Mucosa of rectum (tissue), 2 donors: ENCODE results near the gene ELOF1.
"Not testable (repeated sequence)": the region's sequence is repeated elsewhere in the genome, so short reads cannot be mapped to it uniquely, and the experiment has no call there.

ENCODE experiments used
- H3K27ac ChIP-seq, 2 donors: one replicate each; pipeline ENCODE4 v1.7.0; 2013; ENCODE audit warnings: inconsistent platforms in 2 of 2, low read depth in 2 of 2, low read length in 2 of 2
- H3K27me3 ChIP-seq, 2 donors: one replicate each; pipeline ENCODE4 v1.7.0; 2013; ENCODE audit warnings: low read length in 2 of 2; ENCODE audit not compliant: control insufficient read depth in 2 of 2, insufficient read depth in 2 of 2
- H3K36me3 ChIP-seq, 2 donors: one replicate each; pipeline ENCODE4 v1.7.0; 2013; ENCODE audit warnings: low read length in 2 of 2; ENCODE audit not compliant: control insufficient read depth in 2 of 2, insufficient read depth in 2 of 2
- H3K4me1 ChIP-seq, 2 donors: one replicate each; pipeline ENCODE4 v1.7.0; 2013; ENCODE audit warnings: low read length in 2 of 2, mild to moderate bottlenecking in 1 of 2; ENCODE audit not compliant: control insufficient read depth in 2 of 2, insufficient read depth in 2 of 2
- H3K4me3 ChIP-seq, 2 donors: one replicate each; pipeline ENCODE4 v1.7.0; 2013; ENCODE audit warnings: low read length in 2 of 2
- H3K9ac ChIP-seq, 2 donors: one replicate each; pipeline ENCODE4 v1.7.0; 2013; ENCODE audit warnings: low read length in 2 of 2, low read depth in 1 of 2, mild to moderate bottlenecking in 1 of 2
- H3K9me3 ChIP-seq, 2 donors: one replicate each; pipeline ENCODE4 v1.7.0; 2013; ENCODE audit warnings: low read length in 2 of 2; ENCODE audit not compliant: control insufficient read depth in 2 of 2
- donor health status: healthy.
- donor health status: Normal muscosa, but diverticular disease.

ELOF1 gene

DNA sequence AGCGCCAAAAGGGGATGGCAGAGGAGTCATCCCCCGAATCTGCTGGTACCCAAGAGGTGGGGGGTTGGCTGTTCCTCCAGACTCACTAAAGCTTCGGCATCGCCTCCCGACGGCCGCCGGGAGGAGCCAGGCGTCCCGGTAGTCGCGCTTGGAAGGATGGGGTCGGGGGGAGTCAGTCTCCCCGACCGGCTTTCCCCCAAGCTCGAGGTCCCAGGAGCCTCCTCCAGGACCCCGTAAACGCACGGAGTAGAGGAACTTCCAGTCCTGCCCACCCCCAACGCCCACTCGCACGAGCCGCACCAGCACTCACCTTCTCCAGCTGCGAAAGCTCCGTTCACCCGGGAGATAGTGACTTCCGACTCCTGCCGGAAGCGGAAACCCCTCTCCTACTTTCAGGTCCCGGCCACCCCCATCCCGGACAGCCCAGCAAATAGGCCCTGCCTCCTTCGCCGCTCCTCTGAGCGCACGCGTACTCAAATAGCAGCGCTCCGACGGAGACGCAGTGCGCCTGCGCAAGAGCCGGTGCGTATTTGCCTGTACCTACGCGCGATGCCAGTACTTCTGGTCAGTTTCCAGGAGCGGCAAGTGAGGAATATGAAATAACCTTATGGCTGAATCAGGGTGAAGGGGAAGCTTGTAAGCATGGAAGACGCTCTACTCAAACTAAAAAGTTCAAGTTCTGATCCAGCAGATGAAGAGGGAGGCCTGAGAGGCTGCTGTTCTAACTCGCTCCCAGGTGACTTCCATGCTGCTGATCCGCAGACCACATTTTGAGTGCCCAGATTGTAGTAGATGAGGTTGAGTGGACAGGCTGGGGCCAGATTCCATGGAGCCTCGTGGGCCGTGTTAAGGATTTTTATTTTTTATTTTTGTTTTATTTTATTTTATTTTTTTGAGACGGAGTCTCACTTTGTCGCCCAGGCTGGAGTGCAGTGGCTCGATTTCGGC lies at the start of gene ELOF1:
Gene ELOF1 (minus strand): TSS at position 350 of the 948 bp plus-strand sequence. CDS start 4,883 bp downstream, outside the sequence.
- peak within 1 kb of the TSS; percentile 66 to 74 for H3K27ac ChIP-seq
- H3K27me3 ChIP-seq: no peaks in the 10 kb centered on the region

DNA sequence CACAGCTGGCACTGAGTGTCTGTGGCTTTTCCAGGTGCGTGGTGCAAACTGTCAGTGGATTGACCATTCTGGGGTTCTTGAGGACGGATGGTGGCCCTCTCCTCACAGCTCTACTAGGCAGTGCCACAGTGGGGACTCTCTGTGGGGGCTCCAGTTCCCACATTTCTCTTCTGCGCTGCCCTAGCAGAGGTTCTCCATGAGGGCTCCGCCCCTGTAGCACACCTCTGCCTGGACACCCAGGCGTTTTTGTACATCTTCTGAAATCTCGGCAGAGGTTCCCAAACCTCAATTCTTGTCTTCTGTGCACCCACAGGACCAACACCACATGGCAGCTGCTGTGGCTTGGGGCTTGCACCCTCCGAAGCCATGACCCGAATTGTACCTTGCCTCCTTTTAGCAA lies 47.5 kb upstream of the ELOF1 start:
- Histone ChIP-seq H3K4me3 (no peak overlapping the region), H3K9ac (no peak overlapping the region), H3K27me3 (no peaks in the 10 kb centered on the region), H3K9me3 (no peaks in the 10 kb centered on the region), H3K36me3 (peaks cover 0 to 8% of the 10 kb centered on the region in 2 donors), H3K4me1 (no peaks in the 10 kb centered on the region), H3K27ac (no peak overlapping the region)

More for the DNA sequence above, at the start of gene ELOF1:
- Histone ChIP-seq H3K9ac (peak within 1 kb of the TSS; percentile 60 to 76), H3K4me3 (peak within 1 kb of the TSS; percentile 92 to 97), H3K4me1 (peaks cover 8 to 16% of the 10 kb centered on the region in 2 donors), H3K36me3 (peaks cover 3 to 15% of the 10 kb centered on the region in 2 donors), H3K9me3 (no peaks in the 10 kb centered on the region)

GRCh38 chr19:11599704-11600103 lies 40.7 kb upstream of the ELOF1 start:
- not testable (repeated sequence) for H3K4me3 ChIP-seq, H3K9me3 ChIP-seq, H3K36me3 ChIP-seq, H3K27ac ChIP-seq, H3K27me3 ChIP-seq, H3K4me1 ChIP-seq, H3K9ac ChIP-seq

GRCh38 chr19:11598746-11599145 lies 39.7 kb upstream of the ELOF1 start:
- Histone ChIP-seq H3K4me1 (peaks cover 0 to 7% of the 10 kb centered on the region in 2 donors), H3K27me3 (no peaks in the 10 kb centered on the region), H3K9ac (no peak overlapping the region), H3K27ac (no peak overlapping the region), H3K36me3 (no peaks in the 10 kb centered on the region), H3K4me3 (no peak overlapping the region), H3K9me3 (no peaks in the 10 kb centered on the region)

GRCh38 chr19:11598103-11598483 lies 39.1 kb upstream of the ELOF1 start:
- H3K36me3 ChIP-seq: no peaks in the 10 kb centered on the region
- peak overlapping the region in 1 of 2 donors; percentile 94 for H3K27ac ChIP-seq
- no peaks in the 10 kb centered on the region for H3K9me3 ChIP-seq
- peak overlapping the region; percentile 95 to 96 for H3K9ac ChIP-seq
- peak overlapping the region; percentile 86 to 92 for H3K4me3 ChIP-seq
- no peaks in the 10 kb centered on the region for H3K27me3 ChIP-seq
- peaks cover 0 to 7% of the 10 kb centered on the region in 2 donors for H3K4me1 ChIP-seq

DNA sequence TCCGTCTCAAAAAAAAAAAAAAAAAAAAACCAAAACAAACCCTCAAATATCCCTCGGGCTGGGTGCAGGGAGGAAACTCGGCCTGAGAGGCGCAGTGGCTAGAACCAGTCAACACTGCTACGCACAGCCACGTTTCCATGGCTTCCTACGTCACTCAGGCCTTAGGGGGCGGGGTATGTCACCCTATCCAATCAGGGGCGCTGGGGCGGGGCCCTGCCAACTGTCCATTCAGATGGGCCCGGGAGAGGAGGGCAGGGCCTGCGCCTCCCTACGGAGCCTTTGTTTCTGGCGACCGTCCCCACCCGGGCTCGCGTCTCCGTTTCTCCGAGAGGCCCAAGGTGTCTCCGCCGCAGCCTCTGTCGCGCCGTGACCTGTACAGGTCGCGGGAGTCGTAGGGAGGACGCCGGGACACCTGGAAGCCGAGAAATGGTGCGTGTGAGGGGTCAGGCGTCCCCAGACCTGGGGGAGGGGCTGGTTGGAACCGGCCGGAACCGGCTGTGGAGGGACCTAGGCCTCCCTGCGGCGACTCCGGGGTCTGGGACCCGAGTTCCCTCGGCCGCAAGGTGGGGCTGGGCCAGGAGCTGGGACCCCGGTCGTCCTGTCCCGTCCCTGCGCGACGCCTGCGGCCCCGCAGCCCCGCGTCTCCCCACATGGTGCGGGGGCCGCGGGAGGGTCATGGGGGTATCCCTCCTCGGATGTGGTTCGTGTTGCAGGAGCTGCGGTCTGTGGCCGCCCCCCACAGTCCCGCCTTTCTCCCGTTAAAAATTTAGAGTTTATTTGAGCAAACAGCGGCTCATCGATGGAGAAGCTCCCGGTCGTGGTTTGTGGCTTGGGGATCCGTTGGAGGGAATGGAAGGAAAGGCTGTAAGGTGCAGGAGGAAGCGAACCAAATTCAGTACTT lies 38.4 kb upstream of the ELOF1 start, which contains the start of gene ZNF627:
Gene ZNF627 (plus strand): TSS at position 282 of the 901 bp plus-strand sequence. CDS start 145 bp downstream, at position 427.
- Histone ChIP-seq H3K36me3 (no peaks in the 10 kb centered on the region), H3K4me1 (peaks cover 0 to 7% of the 10 kb centered on the region in 2 donors), H3K9ac (peak within 1 kb of the TSS; percentile 95 to 96), H3K9me3 (no peaks in the 10 kb centered on the region), H3K27me3 (no peaks in the 10 kb centered on the region), H3K27ac (peak within 1 kb of the TSS; percentile 93 to 94), H3K4me3 (peak within 1 kb of the TSS; percentile 86 to 92)

GRCh38 chr19:11596156-11596555 lies 37.1 kb upstream of the ELOF1 start:
- Histone ChIP-seq H3K36me3 (no peaks in the 10 kb centered on the region), H3K4me3 (no peak overlapping the region), H3K4me1 (peaks cover 0 to 7% of the 10 kb centered on the region in 2 donors), H3K27ac (no peak overlapping the region), H3K27me3 (no peaks in the 10 kb centered on the region), H3K9me3 (no peaks in the 10 kb centered on the region), H3K9ac (no peak overlapping the region)

- H3K4me3 ChIP-seq: no peak overlapping the region
- H3K9ac ChIP-seq: no peak overlapping the region
- no peak overlapping the region for H3K27ac ChIP-seq
- peaks cover 0 to 7% of the 10 kb centered on the region in 2 donors for H3K4me1 ChIP-seq
- H3K9me3 ChIP-seq: no peaks in the 10 kb centered on the region
- H3K27me3 ChIP-seq: no peaks in the 10 kb centered on the region
- H3K36me3 ChIP-seq: no peaks in the 10 kb centered on the region
Measured at GRCh38 chr19:11594084-11594483, 35.1 kb upstream of the ELOF1 start.

DNA sequence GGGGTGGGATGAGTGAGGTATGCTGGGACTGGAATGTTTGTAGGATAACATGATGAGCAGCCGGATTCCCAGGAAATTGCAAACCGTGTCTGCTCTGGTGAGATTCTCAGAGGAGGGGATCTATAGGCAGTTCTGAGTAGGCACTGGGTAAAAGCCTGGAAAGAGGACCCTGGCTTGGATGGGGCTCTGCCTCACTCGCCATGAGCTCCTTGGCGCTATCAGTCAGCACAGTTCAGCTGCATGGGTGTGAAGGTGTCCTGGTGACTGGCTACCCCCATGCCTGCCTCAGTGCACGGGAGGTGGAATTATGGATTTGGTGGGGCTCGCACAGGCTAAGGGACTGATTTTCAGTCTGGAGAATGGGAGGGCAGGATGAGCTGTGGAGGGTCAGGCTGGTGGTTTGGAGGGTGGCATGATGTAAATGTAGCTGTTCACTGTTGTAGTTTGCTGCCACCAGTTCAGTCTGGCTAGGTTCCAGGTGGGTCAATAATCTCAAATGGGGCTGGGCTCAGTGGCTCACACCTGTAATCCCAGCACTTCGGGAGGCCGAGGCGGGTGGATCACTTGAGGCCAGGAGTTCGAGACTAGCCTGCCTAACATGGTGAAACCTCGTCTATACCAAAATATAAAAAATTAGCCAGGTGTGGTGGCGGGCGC lies 29.1 kb upstream of the ELOF1 start:
- Histone ChIP-seq H3K9me3 (no peaks in the 10 kb centered on the region), H3K9ac (no peak overlapping the region), H3K4me1 (peaks cover 0 to 3% of the 10 kb centered on the region in 2 donors), H3K27ac (no peak overlapping the region), H3K36me3 (no peaks in the 10 kb centered on the region), H3K4me3 (peak overlapping the region in 1 of 2 donors; percentile 44), H3K27me3 (no peaks in the 10 kb centered on the region)
